Sigmoid colon (tissue), 4 donors: ENCODE results near the gene CAB39L.

Source experiments
- CTCF ChIP-seq, 4 experiments: fragments of 450-650 bp in 3 of 4; fragments of 200-600 bp in 1 of 4; IDR thresholded peaks; one replicate each; pipeline ENCODE4 v1.5.1; 2016 to 2019; ENCODE audit warnings: antibody characterized with exemption in 4 of 4, mild to moderate bottlenecking in 3 of 4, moderate library complexity in 2 of 4
- EP300 ChIP-seq, 4 donors: sonication (generic); formaldehyde crosslinking; IDR thresholded peaks; one replicate each; pipeline ENCODE4 v1.6.1; 2017; ENCODE audit warnings: antibody characterized with exemption in 4 of 4
- POLR2A ChIP-seq, 2 donors: fragments of 450-650 bp; IDR thresholded peaks; one replicate each; pipeline ENCODE4 v1.6.1; 2016; ENCODE audit warnings: antibody characterized with exemption in 2 of 2, mild to moderate bottlenecking in 2 of 2, moderate library complexity in 2 of 2

GRCh38 chr13:49343731-49344130 lies 100.1 kb downstream of the CAB39L start:
- no peak for TF ChIP-seq EP300 (IDR thresholded peaks at IDR 0.05)
- no peak for TF ChIP-seq POLR2A (IDR thresholded peaks at IDR 0.05)
- no peak for TF ChIP-seq CTCF (IDR thresholded peaks at IDR 0.05)
